ENCODE measurements around the gene CYGB.

Gene CYGB

DNA sequence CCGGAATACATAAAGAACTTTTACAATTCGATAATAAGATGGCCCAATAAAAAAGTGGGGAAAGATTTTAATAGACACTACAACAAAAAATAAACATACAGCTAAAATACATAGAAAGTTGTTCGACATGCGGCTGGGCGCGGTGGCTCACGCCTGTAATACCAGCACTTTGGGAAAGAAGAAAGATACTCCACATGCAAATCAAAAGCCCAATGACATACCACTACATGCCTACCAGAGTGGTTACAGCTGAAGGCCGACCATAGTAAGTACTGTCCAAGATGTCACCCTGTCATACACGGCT is 11.7 kb upstream of the CYGB start:
- no peak for DNase-seq

DNA sequence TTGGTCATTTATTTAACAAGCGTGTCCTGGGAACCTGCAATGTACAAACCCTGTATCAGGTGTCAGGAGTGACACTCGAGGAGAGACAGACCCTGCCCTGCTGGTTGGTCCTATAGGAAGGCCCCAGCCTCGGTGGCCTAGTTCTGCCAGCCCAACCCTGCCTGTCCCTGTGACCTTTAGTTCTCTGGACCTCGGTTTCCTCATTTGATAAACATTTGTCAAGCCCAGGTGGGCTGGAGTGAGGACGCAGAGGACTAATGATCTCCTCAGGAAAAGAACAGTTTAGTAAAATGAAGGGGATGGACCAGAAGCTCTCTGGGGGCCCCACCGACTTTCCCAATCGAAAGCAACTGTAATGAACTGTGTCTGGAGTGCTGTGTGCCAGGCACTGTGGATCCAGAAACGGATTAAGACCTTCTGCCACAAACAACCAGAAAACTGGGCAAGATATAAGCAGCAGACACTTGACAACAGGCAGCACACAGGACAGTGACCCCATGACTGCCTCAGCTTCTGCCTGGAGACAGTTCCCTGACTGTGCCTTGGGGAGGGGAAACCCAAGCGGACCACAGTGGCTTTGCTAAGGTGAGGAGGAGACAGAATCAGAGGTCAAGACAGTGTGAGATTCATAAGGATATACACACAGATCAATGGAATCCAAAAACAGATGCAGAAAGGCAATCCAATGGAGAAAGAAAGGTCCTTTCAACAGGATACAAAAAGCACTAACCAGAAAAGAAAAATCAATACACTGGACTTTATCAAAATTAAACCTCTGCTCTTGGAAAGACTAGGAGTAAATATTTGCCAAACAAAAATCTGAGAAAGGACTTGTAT is 11.1 kb upstream of the CYGB start:
- DNase-seq, result no peak

- no peak for DNase-seq
Measured at GRCh38 chr17:76547642-76548202, 10.2 kb upstream of the CYGB start.

GRCh38 chr17:76547183-76547641 is 9.7 kb upstream of the CYGB start:
- DNase-seq, result peak; percentile 74 to 84 (median 80)

GRCh38 chr17:76546556-76547182 is 9.2 kb upstream of the CYGB start:
- no peak for DNase-seq

GRCh38 chr17:76545918-76546555 is 8.5 kb upstream of the CYGB start:
- no peak for DNase-seq

GRCh38 chr17:76544546-76545365 is 7.2 kb upstream of the CYGB start:
- DNase-seq, result no peak

DNA sequence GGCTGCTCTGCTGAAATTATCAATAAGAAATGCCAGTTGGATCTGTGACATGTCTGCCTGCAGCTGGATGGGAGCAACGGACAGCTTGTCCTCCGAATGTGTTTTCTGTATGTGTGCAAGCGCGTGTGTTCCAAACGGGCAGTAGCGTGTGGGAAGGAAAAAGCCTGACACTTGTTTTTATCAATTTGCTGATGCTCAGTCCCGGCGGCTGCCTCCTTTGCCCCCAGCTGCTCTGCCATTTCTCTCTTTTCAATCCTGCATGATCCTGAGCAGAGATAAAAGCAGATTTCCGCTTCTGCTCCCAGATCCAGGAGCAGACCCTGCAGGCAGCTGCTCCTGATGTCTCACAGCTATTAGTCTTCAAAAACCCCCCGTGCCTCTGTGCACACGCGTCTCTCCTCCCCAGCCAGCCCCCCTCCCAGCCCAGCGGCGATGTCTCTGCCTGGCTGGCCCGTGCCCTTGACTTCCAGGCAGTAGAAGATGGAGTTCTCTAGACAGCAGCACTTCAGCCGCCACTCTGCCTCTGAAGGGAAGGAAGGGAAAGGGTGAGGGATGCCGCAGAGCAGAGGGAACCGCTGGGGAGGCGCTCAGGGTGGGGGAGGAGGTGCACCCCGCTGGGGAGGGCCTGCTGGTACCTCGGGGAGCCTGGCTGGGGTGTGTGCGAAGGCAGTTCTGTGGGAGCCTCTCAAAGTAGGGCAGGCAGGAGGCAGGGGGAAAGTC is 6.5 kb upstream of the CYGB start:
- no peak for DNase-seq

DNA sequence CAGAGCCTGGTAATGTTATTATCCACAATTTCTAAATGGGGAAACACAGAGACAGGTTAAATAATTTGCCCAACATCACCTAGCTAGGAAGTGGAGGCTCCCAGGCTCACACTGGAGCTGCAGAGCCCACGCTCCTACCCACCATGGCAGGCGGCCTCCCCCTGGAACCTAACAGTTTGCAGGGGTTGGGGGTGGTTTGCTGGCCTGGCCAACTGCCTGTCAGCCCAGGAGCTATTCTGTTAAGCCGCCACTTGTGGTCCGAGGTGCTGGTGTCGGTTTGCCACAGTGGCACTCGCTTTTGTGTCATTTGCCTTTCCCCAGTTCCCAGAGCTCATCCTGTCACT is 5.9 kb upstream of the CYGB start:
- DNase-seq, result no peak

- no peak for DNase-seq
Measured at GRCh38 chr17:76542984-76543383, 5.5 kb upstream of the CYGB start.

- no peak for DNase-seq
Measured at GRCh38 chr17:76542566-76542971, 5.1 kb upstream of the CYGB start.

GRCh38 chr17:76541739-76542454 is 4.4 kb upstream of the CYGB start:
- no peak for DNase-seq

- DNase-seq, result peak; percentile 91 to 92 (median 91)
Measured at GRCh38 chr17:76540381-76541300, 3.1 kb upstream of the CYGB start.

- DNase-seq, result no peak
Measured at GRCh38 chr17:76539631-76540271, 2.2 kb upstream of the CYGB start, which contains the start of gene PRCD. TSS of gene PRCD (plus strand) at chr17:76540044. CDS start at chr17:76540142, 98 bp downstream.

DNA sequence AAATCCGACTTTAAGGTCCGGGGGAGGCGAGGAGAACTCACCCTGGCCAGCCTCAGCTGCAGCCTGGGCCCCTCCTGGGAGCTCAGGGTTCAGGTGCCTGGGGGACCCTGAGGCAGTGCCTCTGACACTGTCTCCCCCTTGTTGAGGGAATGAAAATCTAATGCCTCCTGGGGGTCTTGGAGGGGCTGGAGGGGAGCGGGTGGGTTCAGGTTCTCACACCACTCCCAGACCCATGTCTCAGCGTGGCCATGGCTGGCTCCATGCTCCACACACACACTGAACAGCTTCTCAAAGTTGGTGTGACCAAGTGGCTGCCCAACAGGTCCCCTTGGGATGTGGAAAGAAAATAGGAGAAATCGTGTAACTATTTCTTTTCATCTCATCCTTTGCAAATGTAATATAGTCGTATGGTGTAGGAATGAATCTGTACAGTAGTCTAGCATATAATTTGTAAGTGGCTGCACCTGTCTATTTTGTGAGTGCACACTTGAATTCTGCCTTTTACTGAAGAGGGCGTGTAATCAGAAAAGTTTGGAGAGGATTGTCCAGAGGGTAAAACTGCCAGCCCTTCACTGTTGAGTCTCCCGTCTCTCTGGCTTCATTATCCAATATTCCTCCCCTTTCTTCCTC is 1.5 kb upstream of the CYGB start:
- no peak for DNase-seq

DNA sequence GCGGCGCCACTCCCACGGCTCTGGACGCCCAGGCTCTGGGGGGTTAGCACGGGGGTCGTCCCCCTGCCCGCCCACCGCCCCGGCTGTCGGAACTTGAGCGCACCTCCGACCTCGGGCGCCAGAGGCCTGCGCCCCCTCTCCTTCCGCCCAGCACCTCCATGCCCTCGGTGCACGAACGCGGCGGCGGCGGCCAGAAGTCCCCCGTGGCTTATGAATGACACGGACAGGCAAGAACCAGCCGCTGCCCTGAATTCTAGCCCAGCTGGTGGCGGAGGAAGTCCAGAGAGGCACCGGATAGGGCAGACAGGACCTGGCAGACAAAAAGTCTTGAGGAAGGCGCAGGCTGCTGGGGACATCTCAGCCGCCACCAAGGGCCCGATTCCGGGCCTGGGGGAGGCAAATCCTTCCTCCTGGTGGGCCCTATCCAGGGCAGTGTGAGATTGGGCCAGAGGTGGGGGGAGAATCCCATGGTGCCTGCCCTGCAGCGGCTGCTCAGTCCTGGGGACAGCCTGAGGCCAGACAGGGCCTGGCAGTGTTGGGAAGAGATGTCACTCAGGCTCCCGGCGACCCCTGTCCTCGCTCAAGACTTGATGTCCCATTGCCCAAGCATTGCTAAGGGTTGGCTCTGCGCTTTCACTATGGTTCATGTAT is 897 bp upstream of the CYGB start:
- DNase-seq, result peak in 1 of 3 donors; percentile 49

DNA sequence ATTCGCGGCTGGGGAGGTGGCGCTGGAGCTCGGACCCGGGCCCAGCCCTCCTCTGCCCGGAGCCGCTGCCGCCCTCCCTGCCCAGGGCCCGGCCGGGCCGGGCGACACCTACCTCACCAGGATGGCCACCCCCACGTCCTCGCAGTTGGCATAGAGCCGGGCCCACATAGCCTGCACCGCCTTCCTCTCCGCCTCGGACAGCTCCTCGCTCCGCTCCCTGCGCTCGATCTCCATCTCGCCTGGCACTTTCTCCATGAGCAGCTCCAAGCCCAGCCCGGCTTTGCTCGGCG is 276 bp downstream of the CYGB start:
- DNase-seq, result no peak

DNA sequence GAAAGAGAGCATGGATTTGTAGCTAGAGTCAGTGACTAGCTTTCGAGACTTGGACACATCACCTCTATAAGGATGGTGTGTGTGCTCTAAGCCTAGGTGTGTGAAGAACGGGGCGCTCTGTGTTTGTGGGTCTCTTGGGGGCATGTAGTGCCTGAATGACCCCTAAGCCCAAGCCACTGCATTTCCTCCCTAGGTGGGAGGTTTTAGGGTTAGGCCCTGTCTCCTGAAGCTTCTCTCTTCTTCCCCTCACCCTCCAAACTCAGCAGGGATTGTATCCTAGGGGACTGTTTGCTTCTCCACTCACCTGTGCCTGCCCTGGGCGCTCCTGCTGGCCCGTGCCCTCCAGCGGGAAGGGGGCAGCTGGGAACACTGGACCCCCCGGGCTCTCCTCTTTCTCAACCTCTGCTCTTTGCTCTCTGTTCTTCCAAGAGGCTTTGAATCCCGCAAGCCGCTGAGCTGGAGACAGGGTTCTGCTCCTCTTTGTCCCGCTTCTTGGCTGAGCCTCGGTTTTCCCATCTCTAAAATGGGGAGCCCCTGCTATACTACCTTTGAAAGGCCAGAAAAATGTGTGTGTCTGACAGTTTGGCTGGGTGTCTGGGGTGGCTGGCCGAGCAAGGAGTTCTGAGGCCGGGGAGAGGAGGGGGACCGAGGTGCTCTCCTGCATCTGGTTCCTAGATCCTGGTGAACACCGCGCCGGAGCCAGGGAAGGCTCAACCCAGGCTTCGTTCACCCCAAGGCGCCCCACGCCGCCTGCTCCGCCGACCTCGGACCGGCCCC is 810 bp downstream of the CYGB start:
- DNase-seq, result no peak

Measured in suppressor macrophage treated with lipopolysaccharide for 1 hour (primary cell).